ENCODE data around the gene GOLGA6A.
"Not testable (repeated sequence)": the region's sequence is repeated elsewhere in the genome, so short reads cannot be mapped to it uniquely, and the experiment has no call there.

Gene GOLGA6A

DNA sequence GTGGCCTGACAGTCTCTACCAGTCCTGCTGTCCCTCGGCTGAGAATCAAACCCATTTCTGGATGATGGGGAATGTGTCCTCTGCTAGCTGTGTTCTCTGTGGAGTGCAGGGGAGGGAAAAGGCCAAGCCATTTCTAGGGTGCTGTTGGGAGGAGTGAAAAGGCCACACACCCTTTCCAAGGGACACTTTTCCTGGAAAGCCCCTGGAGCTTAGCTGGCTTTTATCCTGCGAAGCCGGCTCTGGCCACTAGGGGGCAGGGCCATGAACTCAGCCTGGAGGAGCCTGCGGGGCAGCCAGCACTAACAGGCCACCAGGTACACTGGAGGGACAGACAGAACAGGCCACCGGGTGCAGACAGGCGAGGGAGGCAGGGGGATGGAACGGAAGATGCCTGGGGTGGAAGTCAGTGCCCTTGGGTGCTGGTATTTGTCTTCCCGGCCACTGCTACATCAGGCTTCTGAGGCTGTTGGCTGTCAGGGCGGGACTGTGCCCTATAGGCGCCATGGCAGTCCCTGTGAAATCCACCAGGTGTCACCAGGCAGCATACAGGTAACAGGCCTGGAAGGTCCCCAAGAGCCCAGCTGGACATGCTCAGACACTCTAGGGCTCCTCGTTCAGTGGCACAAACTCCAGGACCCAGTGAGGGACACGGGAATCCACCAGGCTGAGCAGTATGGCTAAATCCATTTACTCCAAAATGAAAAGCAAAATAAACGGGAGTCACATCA is 16.5 kb downstream of the GOLGA6A start:
- not testable (repeated sequence) for H3K9me3 Mint-ChIP-seq, H3K27ac Mint-ChIP-seq, H3K36me3 Mint-ChIP-seq, H3K4me3 Mint-ChIP-seq, H3K4me1 Mint-ChIP-seq, H3K27me3 Mint-ChIP-seq

GRCh38 chr15:74064822-74065221 is 17.5 kb downstream of the GOLGA6A start:
- not testable (repeated sequence) for H3K27me3 Mint-ChIP-seq

GRCh38 chr15:74064183-74064582 is 18.2 kb downstream of the GOLGA6A start:
- H3K4me1 Mint-ChIP-seq = peaks cover 15% of the 10 kb centered on the region
- not testable (repeated sequence) for H3K9me3 Mint-ChIP-seq, H3K27me3 Mint-ChIP-seq, H3K36me3 Mint-ChIP-seq, H3K4me3 Mint-ChIP-seq, H3K27ac Mint-ChIP-seq

More at GRCh38 chr15:74064822-74065221, 17.5 kb downstream of the GOLGA6A start:
- H3K27ac Mint-ChIP-seq, H3K4me3 Mint-ChIP-seq, H3K36me3 Mint-ChIP-seq, H3K9me3 Mint-ChIP-seq, H3K4me1 Mint-ChIP-seq: not testable (repeated sequence)

- H3K4me3 Mint-ChIP-seq, H3K27me3 Mint-ChIP-seq, H3K9me3 Mint-ChIP-seq, H3K36me3 Mint-ChIP-seq, H3K27ac Mint-ChIP-seq: not testable (repeated sequence)
- H3K4me1 Mint-ChIP-seq = peaks cover 15% of the 10 kb centered on the region
Observed at GRCh38 chr15:74063425-74064146, 18.8 kb downstream of the GOLGA6A start.

DNA sequence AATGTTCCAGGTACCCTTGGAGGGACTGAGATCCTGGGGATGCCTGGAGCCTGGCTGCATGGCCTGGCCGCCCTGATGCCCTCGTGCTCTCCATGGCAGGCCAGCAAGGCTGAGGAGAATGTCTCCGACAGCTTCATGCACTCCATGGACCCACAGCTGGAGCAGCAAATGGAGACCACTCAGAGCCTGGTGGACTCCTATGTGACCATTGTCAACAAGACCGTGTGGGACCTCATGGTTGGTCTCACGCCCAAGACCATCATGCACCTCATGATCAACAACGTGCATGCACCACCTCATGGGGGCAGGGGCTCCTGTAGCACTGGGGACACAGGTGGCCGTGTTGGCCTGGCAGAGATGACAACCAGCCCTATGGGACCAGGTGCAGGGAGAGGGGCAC is 19.7 kb downstream of the GOLGA6A start:
- peaks cover 3% of the 10 kb centered on the region for H3K36me3 Mint-ChIP-seq
- no peak overlapping the region for H3K4me3 Mint-ChIP-seq
- no peaks in the 10 kb centered on the region for H3K9me3 Mint-ChIP-seq
- peaks cover 15% of the 10 kb centered on the region for H3K4me1 Mint-ChIP-seq
- H3K27ac Mint-ChIP-seq = no peak overlapping the region
- no peaks in the 10 kb centered on the region for H3K27me3 Mint-ChIP-seq

GRCh38 chr15:74062236-74062635 is 20.1 kb downstream of the GOLGA6A start:
- Mint-ChIP-seq H3K27me3 (no peaks in the 10 kb centered on the region), H3K4me3 (no peak overlapping the region), H3K36me3 (peaks cover 3% of the 10 kb centered on the region), H3K27ac (no peak overlapping the region), H3K9me3 (no peaks in the 10 kb centered on the region), H3K4me1 (peaks cover 15% of the 10 kb centered on the region)

DNA sequence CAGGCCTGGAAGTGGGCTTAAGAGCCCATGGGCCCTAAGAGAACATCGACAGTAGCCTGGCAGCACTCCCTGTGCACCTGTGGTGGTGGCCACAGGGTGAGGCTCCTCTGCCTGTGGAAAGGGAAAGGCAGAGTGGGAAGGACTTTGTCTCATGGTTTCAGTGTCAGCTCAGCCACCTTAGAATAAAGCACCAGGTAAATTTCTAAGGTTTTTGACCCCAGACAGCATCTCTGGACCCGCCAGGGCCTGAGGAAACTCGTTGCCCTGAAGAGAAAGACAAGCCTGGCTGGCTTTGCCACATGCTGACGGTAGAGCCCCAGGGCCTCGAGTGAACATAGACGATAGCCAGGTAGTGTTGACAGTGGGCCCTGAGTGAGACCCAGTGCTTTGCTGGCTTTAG is 22.1 kb downstream of the GOLGA6A start:
- no peak overlapping the region for H3K4me3 Mint-ChIP-seq
- H3K36me3 Mint-ChIP-seq = peaks cover 3% of the 10 kb centered on the region
- H3K27ac Mint-ChIP-seq = no peak overlapping the region
- no peaks in the 10 kb centered on the region for H3K9me3 Mint-ChIP-seq
- H3K27me3 Mint-ChIP-seq = no peaks in the 10 kb centered on the region
- peaks cover 15% of the 10 kb centered on the region for H3K4me1 Mint-ChIP-seq

DNA sequence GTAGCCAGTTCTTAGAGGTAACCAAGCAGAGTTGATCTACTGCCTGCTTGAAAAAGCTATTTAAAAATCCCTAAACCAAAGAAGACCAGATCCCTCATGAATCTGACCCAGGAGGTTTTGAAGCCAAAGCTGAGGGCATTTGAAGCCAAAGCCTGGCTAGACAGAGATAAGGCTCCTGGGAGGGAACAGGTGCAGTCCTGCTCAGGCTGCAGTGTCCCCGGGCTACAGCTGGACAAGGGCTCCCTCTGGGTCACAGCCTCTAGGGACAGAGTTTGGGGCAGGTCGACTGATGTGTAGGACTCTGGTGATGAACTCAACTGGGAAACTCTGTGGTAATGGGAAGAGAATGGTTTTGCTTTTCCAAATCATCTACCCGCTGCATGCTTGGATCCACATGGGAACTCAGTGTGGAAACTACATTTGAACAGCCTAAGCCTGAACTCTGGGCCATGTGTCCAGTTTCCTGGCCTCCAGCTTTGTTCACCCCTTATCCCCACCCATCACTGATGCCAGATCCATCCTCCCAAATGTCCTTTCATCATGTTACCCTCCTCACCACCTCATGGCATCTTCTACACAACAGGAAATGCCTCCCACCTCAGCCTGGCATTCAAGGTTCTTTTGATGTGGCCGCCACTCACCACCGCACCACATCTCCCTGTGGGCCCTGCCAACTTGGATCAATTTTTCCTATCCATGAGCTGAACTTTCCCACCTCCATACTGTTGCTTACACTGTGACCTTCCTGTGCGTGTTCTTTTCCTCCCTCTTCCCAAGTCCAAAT is 23.1 kb downstream of the GOLGA6A start:
- not testable (repeated sequence) for H3K4me3 Mint-ChIP-seq, H3K9me3 Mint-ChIP-seq, H3K27me3 Mint-ChIP-seq, H3K36me3 Mint-ChIP-seq, H3K27ac Mint-ChIP-seq
- peaks cover 23% of the 10 kb centered on the region for H3K4me1 Mint-ChIP-seq

DNA sequence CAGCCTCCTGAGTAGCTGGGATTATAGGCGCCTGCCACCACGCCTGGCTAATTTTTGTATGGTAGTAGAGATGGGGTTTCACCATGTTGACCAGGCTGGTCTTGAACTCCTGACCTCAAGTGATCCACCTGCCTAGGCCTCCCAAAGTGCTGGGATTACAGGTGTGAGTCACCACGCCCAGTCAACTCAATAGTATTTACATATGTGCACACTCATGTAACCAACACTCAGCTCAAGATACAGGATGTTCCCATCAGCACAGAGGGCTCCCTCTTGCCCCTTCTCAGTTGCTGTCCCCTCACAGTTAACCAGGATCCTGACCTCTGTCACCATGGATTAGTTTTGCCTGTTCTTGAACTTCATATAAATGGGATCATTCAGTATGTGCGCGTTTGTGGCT is 26.0 kb downstream of the GOLGA6A start:
- H3K27ac Mint-ChIP-seq, H3K27me3 Mint-ChIP-seq, H3K9me3 Mint-ChIP-seq, H3K4me3 Mint-ChIP-seq, H3K36me3 Mint-ChIP-seq: not testable (repeated sequence)
- peaks cover 30% of the 10 kb centered on the region for H3K4me1 Mint-ChIP-seq

DNA sequence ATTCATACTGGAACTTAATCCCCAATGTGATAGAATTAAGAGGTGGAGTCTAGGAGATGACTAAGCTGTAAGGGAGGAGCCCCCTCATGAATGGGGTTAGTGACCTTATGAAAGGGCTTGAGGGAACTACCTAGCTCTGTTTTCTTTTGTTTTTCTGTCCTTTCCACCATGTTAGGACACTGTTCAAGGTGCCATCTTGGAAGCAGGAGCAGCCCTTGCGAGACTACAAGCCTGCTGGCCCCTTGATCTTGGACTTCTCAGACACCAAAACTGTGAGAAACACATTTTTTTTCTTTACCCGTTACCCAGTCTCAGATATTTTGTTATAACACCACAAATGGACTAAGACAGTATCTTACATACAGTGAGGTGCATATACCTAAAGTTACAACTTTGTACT is 26.5 kb downstream of the GOLGA6A start:
- Mint-ChIP-seq H3K4me3 (no peak overlapping the region), H3K27me3 (no peaks in the 10 kb centered on the region), H3K36me3 (peaks cover 3% of the 10 kb centered on the region), H3K9me3 (no peaks in the 10 kb centered on the region), H3K4me1 (peaks cover 30% of the 10 kb centered on the region), H3K27ac (no peak overlapping the region)

DNA sequence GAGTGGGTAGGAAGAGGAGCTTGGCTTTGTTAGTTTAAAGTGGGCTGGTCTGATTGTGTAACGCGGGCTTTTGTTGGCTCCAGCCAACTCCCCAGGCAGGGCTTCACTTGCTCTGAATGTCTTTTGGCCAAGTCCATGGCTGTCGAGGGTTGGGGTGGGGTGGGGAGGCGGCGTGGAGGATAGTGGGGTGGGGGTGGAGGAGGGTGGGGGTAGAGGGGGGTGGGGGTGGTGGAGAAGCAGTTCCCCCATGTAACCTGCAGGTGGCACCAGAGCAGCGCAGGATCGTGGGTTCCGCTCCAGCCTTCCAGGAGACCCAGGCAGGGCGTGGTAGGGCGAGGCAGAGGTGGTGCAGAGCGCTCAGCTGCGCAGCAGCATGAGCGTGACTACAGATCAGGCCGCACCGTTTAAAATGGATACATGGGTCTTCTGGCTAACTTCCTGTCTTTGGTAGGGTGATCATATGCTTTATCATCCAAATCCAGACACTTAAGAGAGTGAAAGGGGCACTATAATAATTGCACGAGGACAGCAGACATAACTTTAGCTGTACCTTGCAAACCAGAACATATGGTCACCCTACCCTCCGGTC is 28.3 kb downstream of the GOLGA6A start:
- Mint-ChIP-seq H3K27me3 (no peaks in the 10 kb centered on the region), H3K27ac (no peak overlapping the region), H3K36me3 (peaks cover 2% of the 10 kb centered on the region), H3K9me3 (no peaks in the 10 kb centered on the region), H3K4me1 (peaks cover 15% of the 10 kb centered on the region), H3K4me3 (no peak overlapping the region)

- H3K27me3 Mint-ChIP-seq = no peaks in the 10 kb centered on the region
- no peak overlapping the region for H3K4me3 Mint-ChIP-seq
- H3K9me3 Mint-ChIP-seq = no peaks in the 10 kb centered on the region
- no peak overlapping the region for H3K27ac Mint-ChIP-seq
- H3K36me3 Mint-ChIP-seq = peaks cover 2% of the 10 kb centered on the region
- H3K4me1 Mint-ChIP-seq = peaks cover 18% of the 10 kb centered on the region
Observed at GRCh38 chr15:74053517-74053916, 28.8 kb downstream of the GOLGA6A start.

DNA sequence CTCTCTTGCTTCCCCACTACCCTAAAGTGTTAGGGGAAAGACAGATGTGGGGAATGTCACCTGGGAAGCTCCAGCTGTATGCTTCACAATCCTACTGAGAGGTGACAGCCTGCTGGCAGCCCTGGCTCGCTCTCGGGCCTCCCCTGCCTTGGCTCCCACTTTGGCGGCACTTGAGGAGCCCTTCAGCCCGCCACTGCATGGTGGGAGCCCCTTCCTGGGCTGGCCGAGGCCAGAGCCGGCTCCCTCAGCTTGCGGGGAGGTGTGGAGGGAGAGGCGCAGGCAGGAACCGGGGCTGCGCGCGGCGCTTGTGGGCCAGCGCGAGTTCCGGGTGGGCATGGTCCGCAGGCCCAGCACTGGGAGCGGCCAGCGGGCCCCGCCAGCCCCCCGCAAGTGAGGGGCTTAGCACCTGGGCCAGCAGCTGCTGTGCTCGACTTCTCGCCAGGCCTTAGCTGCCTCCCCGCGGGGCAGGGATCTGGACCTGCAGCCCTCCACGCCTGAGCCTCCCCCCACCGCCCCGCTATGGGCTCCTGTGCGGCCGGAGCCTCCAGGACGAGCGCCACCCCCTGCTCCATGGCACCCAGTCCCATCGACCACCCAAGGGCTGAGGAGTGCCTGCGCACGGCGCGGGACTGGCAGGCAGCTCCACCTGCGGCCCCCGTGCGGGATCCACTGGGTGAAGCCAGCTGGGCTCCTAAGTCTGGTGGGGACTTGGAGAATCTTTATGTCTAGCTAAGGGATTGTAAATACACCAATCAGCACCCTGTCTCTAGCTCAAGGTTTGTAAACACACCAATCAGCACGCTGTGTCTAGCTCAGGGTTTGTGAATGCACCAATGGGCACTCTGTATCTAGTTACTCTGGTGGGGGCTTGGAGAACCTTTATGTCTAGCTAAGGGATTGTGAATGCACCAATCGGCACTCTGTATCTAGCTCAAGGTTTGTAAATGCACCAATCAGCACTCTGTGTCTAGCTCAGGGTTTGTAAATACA is 29.8 kb downstream of the GOLGA6A start:
- not testable (repeated sequence) for H3K9me3 Mint-ChIP-seq, H3K4me3 Mint-ChIP-seq, H3K36me3 Mint-ChIP-seq, H3K27ac Mint-ChIP-seq, H3K27me3 Mint-ChIP-seq
- peaks cover 28% of the 10 kb centered on the region for H3K4me1 Mint-ChIP-seq

DNA sequence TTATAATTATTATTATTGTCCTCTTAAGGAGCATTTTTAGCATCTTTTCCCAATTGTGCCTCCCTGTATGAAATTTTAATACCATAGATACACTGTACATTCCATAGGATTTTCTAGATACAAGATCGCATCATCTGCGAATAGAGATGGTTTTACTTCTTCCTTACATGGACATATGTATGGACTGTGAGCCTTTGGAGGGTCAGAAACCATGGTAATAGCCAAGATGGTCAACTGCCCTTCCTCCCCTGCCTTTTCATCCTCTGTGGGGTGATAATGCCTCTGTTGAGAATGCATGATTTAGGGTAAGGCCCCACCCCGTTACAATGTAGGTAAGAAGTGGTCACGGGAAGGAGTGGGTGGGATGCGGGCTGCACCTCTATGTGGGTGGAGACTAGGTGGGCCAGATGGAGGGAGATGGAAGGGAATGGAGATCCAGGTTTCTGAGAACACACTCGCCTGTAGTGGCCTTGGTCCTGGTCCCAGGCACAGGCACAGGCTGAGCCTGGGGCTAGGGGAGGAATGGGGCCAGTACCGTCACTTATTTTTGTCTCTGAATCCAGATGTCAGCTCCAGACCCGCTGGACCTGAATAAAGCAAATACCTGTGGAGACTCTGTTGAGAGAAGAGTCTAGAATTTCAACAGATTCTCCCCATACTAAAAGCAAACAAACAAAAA is 31.7 kb downstream of the GOLGA6A start:
- H3K27me3 Mint-ChIP-seq = no peaks in the 10 kb centered on the region
- no peak overlapping the region for H3K27ac Mint-ChIP-seq
- no peak overlapping the region for H3K4me3 Mint-ChIP-seq
- H3K9me3 Mint-ChIP-seq = no peaks in the 10 kb centered on the region
- no peaks in the 10 kb centered on the region for H3K36me3 Mint-ChIP-seq
- peaks cover 29% of the 10 kb centered on the region for H3K4me1 Mint-ChIP-seq

Measured in activated naive CD4-positive, alpha-beta T cell treated with anti-CD3 and anti-CD28 coated beads, Interleukin-2, amount 50 U/mL, for 24 hours (primary cell).